AG04449 (cell line): ENCODE results near the gene LORICRIN.

Experiments
- CTCF ChIA-PET: fragments of 350-600 bp; formaldehyde crosslinking; extraction: SDS; loops from one replicate; lab custom pipeline; 2021; ENCODE audit warnings: antibody characterized with exemption; lab: Yijun Ruan, JAX
- POLR2A ChIA-PET: fragments of 400-600, 350-600 bp; formaldehyde crosslinking; extraction: SDS; loops from one replicate; lab custom pipeline; 2020; ENCODE audit warnings: antibody characterized with exemption, inconsistent platforms; lab: Yijun Ruan, JAX
- DNase-seq: peaks from one replicate; pipeline ENCODE4 v3.0.0-alpha.2; 2010; ENCODE audit warnings: low read depth, low spot score
- H3K4me3 ChIP-seq: 2 replicates; pipeline ENCODE4 v1.5.1; 2011; ENCODE audit warnings: low read depth, mild to moderate bottlenecking, control low read depth, low read length
- TF ChIP-seq, protein P1 (sequence below): IDR thresholded peaks from one replicate; pipeline ENCODE4 v1.5.1; 2011; ENCODE audit warnings: mild to moderate bottlenecking, moderate library complexity, low read length, control low read depth, inconsistent platforms; ENCODE audit not compliant: insufficient read depth; ENCODE audit errors: missing control alignments

Gene LORICRIN

DNA sequence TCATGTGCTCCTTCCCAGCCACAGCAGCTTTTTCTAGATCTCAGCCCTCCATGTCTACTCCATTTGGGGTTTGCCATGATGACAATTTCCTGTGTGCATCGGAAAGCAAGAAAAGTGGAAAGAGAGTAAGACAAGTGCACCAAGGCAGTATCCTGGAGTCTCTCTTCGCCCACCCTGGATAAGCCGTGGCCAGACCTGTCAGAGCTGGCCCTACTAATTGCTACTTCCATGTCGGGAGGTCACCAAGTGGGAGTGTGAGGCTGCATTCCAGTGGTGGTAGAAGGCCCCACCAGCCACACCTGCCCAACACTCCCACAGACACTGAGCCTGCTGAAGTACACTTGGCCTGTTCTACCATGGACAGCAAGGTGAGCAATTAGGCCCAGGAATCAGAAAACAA is 14.0 kb upstream of the LORICRIN start:
- ChIA-PET CTCF (no interaction called here), POLR2A (no interaction called here)
- no peak overlapping the region for H3K4me3 ChIP-seq
- TF ChIP-seq, protein P1, sequence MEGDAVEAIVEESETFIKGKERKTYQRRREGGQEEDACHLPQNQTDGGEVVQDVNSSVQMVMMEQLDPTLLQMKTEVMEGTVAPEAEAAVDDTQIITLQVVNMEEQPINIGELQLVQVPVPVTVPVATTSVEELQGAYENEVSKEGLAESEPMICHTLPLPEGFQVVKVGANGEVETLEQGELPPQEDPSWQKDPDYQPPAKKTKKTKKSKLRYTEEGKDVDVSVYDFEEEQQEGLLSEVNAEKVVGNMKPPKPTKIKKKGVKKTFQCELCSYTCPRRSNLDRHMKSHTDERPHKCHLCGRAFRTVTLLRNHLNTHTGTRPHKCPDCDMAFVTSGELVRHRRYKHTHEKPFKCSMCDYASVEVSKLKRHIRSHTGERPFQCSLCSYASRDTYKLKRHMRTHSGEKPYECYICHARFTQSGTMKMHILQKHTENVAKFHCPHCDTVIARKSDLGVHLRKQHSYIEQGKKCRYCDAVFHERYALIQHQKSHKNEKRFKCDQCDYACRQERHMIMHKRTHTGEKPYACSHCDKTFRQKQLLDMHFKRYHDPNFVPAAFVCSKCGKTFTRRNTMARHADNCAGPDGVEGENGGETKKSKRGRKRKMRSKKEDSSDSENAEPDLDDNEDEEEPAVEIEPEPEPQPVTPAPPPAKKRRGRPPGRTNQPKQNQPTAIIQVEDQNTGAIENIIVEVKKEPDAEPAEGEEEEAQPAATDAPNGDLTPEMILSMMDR, result no peak
- no peak for DNase-seq

DNA sequence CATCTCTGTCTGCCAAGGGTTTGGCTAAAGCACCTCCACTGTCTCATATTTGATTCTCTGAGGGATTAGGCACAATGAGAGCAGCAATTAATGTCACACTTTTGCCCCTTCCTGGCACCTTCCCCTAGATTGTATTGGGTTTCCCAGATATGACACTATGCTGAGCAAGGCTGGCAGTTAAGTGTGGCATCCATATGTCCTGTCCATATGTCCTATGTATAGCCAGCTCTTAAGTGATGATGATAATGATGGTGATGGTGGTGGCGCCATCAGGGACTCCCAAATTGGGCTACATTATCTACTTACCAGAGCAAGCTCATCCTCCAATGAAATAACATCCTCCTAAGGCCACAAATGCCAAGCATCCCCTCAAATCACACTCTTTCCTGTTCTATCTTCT is 13.5 kb upstream of the LORICRIN start:
- H3K4me3 ChIP-seq, result no peak overlapping the region
- TF ChIP-seq, protein P1, result no peak
- CTCF ChIA-PET, result no interaction called here
- POLR2A ChIA-PET, result no interaction called here
- no peak for DNase-seq

DNA sequence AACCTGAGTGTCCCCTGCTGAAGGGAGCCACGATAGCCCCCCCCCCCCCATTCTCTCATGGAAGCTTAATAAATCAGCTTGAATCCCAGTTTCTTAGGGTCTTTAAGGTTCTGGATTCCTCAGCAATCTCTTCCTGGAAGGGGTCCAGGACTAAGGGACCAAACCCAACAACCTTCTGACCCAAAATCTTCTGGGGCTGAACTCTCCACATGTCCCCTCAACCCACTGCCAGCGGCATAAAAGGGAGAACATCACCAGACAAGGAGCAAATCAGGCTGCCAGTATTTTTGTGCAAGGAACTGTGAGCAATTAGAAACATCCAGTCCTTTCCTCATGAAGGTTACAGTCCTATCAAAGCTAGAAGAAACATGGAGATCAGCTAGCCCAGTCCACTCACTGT is 12.7 kb upstream of the LORICRIN start:
- TF ChIP-seq, protein P1, result no peak
- ChIA-PET CTCF (no interaction called here), POLR2A (no interaction called here)
- H3K4me3 ChIP-seq, result no peak overlapping the region
- DNase-seq, result no peak

DNA sequence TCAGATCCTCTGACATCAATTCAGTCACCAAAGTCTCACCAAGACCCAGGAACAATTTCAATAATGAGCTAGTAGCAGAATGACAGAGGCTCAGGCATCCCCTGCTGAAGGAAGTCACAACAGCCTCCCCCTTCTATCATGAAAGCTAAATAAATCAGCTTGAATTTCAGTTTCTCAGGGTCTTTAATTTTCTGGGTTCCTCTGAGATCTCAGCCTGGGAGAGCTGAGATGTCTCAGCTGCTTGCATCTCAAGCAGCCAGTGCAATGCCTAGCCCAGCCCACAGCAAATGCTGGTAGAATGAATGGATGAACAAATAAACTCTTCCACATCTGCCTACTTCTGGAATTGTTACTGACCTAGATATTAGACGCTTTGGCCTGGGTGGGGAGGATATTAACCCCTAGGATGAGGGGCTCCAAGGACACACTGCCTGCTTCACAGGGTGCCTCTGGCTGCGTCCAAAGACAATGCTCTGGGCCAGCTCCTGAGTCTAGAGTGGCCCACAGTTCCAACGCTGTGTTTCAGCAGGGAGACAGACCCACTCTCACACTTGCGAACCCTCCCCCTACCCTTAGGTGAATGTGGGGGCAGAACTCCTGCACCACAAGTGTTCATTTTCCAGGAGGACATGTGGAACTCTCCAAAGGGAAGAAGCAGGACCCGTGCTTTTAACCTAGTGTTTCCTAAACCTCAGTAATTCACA is 11.2 kb upstream of the LORICRIN start:
- H3K4me3 ChIP-seq, result no peak overlapping the region
- DNase-seq, result no peak
- ChIA-PET CTCF (interaction anchor here (1.3 kb wide), 1 partner anchor 18 kb away, joined by 3 read pairs; no protein-coding TSS in a partner anchor), POLR2A (no interaction called here)
- TF ChIP-seq, protein P1, result no peak

DNA sequence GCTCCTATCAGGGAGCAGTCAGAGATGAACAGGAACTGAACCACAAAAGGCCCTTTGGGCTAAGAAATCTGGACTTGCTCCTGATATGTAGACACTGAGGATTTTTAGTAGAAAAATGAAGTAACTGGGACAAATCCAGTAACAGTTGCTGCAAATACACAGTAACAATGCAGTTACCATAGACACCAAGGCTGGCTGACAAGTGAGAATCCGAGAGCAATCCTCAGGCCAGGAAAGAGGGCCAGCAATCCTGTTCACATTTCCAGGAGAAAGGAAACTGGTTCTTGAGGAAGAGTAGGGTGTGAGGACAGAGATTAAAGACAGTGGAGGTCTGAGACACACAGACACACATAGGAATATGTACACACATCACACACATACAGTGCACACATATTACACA is 9.3 kb upstream of the LORICRIN start:
- no peak for DNase-seq
- ChIA-PET CTCF (interaction anchor here (1.2 kb wide), 1 partner anchor 20 kb away, joined by 3 read pairs; no protein-coding TSS in a partner anchor), POLR2A (no interaction called here)
- TF ChIP-seq, protein P1, result no peak
- no peak overlapping the region for H3K4me3 ChIP-seq

DNA sequence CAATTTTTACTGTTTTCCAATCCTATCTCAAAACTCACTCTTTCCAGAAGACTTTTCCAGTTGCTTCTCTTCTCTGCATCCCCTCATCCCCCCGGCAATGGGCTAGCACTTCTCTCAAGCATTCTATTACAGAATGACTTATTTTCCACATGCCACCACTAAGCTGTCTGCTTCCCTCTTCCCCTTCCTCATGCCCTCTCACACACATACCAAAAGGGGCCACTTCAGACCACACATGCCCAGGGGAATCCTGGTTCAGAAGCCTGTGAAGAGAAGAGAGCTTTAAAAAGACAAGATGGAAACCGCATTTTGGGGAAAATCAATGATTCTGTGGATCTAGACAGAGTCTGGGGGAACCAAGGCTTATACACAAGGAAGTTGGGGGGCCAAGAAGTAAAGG is 8.4 kb upstream of the LORICRIN start:
- DNase-seq, result no peak
- TF ChIP-seq, protein P1, result no peak
- ChIA-PET POLR2A (no interaction called here), CTCF (interaction anchor here (1.2 kb wide), 1 partner anchor 21 kb away, joined by 3 read pairs; no protein-coding TSS in a partner anchor)
- no peak overlapping the region for H3K4me3 ChIP-seq
